IPS-18a (cell line): Measurements from ENCODE around the gene MAN1B1.

Experiments used
- H3K27ac ChIP-seq: one replicate; pipeline ENCODE4 v1.5.1; 2013; ENCODE audit warnings: low read length
- H3K27me3 ChIP-seq: one replicate; pipeline ENCODE4 v1.6.1; 2013; ENCODE audit warnings: mild to moderate bottlenecking, low read length; ENCODE audit not compliant: control insufficient read depth, insufficient read depth
- H3K36me3 ChIP-seq: one replicate; pipeline ENCODE4 v1.6.1; 2013; ENCODE audit warnings: low read depth, low read length; ENCODE audit not compliant: control insufficient read depth
- H3K4me1 ChIP-seq: one replicate; pipeline ENCODE4 v1.6.1; 2013; ENCODE audit warnings: low read depth, low read length; ENCODE audit not compliant: control insufficient read depth
- H3K4me3 ChIP-seq: one replicate; pipeline ENCODE4 v1.5.1; 2013; ENCODE audit warnings: low read length
- H3K9ac ChIP-seq: one replicate; pipeline ENCODE4 v1.6.1; 2013; ENCODE audit warnings: mild to moderate bottlenecking, low read length, moderate library complexity
- H3K9me3 ChIP-seq: one replicate; pipeline ENCODE4 v1.6.1; 2013; ENCODE audit warnings: low read depth, low read length; ENCODE audit not compliant: control insufficient read depth

Gene MAN1B1

DNA sequence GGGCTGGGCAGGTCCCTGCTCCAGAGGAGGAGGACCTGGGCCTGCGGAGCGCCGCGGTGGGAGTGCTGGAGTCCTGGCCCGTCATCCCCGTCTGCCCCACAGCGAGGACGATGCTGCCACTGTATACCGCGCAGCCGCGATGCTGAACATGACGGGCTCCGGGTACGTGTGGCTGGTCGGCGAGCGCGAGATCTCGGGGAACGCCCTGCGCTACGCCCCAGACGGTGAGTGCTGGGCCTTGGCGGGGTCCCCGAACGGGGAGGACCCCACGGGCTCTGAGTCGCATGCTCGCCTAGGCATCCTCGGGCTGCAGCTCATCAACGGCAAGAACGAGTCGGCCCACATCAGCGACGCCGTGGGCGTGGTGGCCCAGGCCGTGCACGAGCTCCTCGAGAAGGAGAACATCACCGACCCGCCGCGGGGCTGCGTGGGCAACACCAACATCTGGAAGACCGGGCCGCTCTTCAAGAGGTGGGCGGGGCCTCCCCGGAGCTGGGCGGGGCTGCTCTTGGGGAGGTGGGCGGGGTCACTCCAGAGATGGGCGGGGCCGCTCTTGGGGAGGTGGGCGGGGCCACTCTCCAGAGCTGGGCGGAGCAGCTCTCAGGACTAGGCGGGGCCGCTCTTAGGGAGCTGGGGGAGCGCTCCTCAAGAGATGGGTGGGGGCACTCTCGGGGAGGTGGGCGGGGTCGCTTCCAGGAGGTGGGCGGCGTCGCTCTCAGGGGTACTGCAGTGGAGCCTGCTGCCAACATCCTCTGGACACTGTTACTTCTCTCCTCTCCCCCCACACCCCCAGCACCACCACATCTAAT is 70.0 kb downstream of the MAN1B1 start:
- H3K4me3 ChIP-seq: no peak overlapping the region
- H3K9me3 ChIP-seq: no peaks in the 10 kb centered on the region
- H3K36me3 ChIP-seq: no peaks in the 10 kb centered on the region
- no peak overlapping the region for H3K27ac ChIP-seq
- H3K9ac ChIP-seq: no peak overlapping the region
- peaks cover 47% of the 10 kb centered on the region for H3K27me3 ChIP-seq
- H3K4me1 ChIP-seq: no peaks in the 10 kb centered on the region

DNA sequence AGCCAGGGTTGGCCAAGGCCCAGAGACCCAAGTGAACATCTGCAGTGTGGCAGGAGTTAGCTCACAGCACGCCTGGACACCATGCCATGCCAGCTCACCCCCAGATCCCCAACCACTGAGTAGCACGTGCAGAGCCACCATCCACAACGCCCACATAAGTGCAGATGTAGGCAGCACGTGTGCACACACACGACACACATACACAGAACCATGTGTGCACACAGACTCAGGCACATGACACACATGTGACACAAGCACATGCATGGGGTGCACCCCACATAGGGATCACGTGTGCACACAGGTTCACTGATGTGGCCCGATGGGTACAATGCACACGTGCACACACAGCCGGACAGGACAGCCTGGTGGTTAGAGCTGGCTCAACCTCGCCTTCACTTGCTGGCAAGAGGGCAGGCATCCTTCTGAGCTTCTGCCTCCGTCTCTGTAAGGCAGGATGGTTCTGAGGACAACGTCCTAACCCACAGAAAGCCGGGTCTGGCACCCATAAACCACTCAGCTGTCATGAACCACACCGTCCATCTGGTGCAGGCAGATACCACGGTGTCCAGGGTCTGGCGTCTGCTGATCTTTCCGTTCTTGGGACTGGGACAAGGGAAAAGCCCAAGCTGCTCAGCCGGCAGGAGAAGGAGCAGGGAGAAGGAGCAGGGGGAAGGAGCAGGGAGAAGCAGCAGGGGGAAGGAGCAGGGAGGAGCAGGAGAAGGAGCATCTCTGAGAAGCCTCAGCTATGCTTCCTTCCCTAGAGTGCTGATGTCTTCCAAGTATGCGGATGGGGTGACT is 71.0 kb downstream of the MAN1B1 start:
- no peaks in the 10 kb centered on the region for H3K36me3 ChIP-seq
- H3K9me3 ChIP-seq: no peaks in the 10 kb centered on the region
- H3K27ac ChIP-seq: no peak overlapping the region
- no peak overlapping the region for H3K4me3 ChIP-seq
- H3K9ac ChIP-seq: no peak overlapping the region
- peaks cover 57% of the 10 kb centered on the region for H3K27me3 ChIP-seq
- no peaks in the 10 kb centered on the region for H3K4me1 ChIP-seq

DNA sequence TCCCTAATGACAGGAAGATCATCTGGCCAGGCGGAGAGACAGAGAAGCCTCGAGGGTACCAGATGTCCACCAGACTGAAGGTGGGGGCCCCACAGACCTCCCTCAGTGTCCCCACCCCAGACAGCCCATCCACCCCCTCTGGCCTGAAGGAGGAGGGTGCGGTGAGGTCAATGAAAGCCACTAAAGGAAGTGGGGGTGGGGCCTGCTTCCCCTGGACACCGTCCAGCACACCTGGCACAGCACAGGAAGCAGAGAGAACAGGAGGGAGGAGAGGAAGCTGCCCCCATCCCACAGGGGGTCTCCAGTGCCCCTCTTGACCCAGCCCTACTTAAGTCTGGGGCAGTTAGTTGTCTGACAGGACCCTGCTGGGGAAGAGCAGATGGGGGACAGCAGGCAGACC is 71.8 kb downstream of the MAN1B1 start:
- H3K4me1 ChIP-seq: no peaks in the 10 kb centered on the region
- H3K36me3 ChIP-seq: no peaks in the 10 kb centered on the region
- no peak overlapping the region for H3K4me3 ChIP-seq
- no peaks in the 10 kb centered on the region for H3K9me3 ChIP-seq
- no peak overlapping the region for H3K27ac ChIP-seq
- peaks cover 66% of the 10 kb centered on the region for H3K27me3 ChIP-seq
- no peak overlapping the region for H3K9ac ChIP-seq
